Spleen (tissue), 11 donors: ENCODE measurements around the gene FSCN2. TPM values are rescaled to one million over a fixed set of nuclear protein-coding genes. Genes with fewer than 3 reads are reported as not detected.

Experiments used
- DNase-seq: peaks from one replicate; pipeline ENCODE4 v3.0.0-alpha.2; 2020
- H3K27ac ChIP-seq, 8 donors: fragments of 200-600 bp; sonication (generic) in 7 of 8; 1 replicate in 4 of 8; 2 replicates in 4 of 8; pipeline versions ENCODE4 v1.5.0 to v1.8.0; 2016 to 2021; ENCODE audit warnings: inconsistent platforms in 4 of 8, mild to moderate bottlenecking in 4 of 8, moderate library complexity in 1 of 8
- H3K27me3 ChIP-seq, 7 donors: fragments of 200-600 bp; sonication (generic) in 6 of 7; replicated peaks in 1 of 7; 1 replicate in 4 of 7; 2 replicates in 3 of 7; pipeline versions ENCODE4 v1.5.0 to v1.8.0; 2016 to 2021; ENCODE audit warnings: inconsistent platforms in 3 of 7, mild to moderate bottlenecking in 1 of 7
- H3K36me3 ChIP-seq, 6 donors: fragments of 200-600 bp; sonication (generic) in 5 of 6; 1 replicate in 4 of 6; 2 replicates in 2 of 6; pipeline versions ENCODE4 v1.5.0 to v1.8.0; 2016 to 2021; ENCODE audit warnings: inconsistent platforms in 2 of 6
- H3K4me1 ChIP-seq, 6 donors: fragments of 200-600 bp; sonication (generic) in 5 of 6; 1 replicate in 3 of 6; 2 replicates in 3 of 6; pipeline versions ENCODE4 v1.5.0 to v1.8.0; 2016 to 2021; ENCODE audit warnings: inconsistent platforms in 3 of 6
- H3K4me3 ChIP-seq, 8 donors: fragments of 200-600 bp; sonication (generic) in 7 of 8; 1 replicate in 4 of 8; 2 replicates in 4 of 8; pipeline versions ENCODE4 v1.5.0 to v1.8.0; 2016 to 2021; ENCODE audit warnings: inconsistent platforms in 4 of 8, mild to moderate bottlenecking in 4 of 8, moderate library complexity in 2 of 8
- H3K9me3 ChIP-seq, 8 donors: fragments of 200-600 bp; sonication (generic) in 7 of 8; 1 replicate in 4 of 8; 2 replicates in 4 of 8; pipeline versions ENCODE4 v1.5.0 to v1.8.0; 2016 to 2021; ENCODE audit warnings: inconsistent platforms in 4 of 8
- CTCF ChIP-seq, 11 experiments: fragments of 200-600 bp in 7 of 11; fragments of 450-650 bp in 4 of 11; sonication (generic) in 4 of 11; IDR thresholded peaks in 8 of 11; conservative IDR thresholded peaks in 3 of 11; 1 replicate in 7 of 11; 2 replicates in 4 of 11; pipeline versions ENCODE4 v1.4.0 to v1.8.0; 2016 to 2021; ENCODE audit warnings: antibody characterized with exemption in 11 of 11, inconsistent platforms in 4 of 11, mild to moderate bottlenecking in 1 of 11
- POLR2A ChIP-seq, 3 donors: fragments of 450-650 bp; IDR thresholded peaks; one replicate each; pipeline ENCODE4 v1.5.1; 2017; ENCODE audit warnings: antibody characterized with exemption in 3 of 3, mild to moderate bottlenecking in 1 of 3
- POLR2AphosphoS5 ChIP-seq, 3 donors: sonication (generic); formaldehyde crosslinking; IDR thresholded peaks; one replicate each; pipeline ENCODE4 v1.5.1; 2017; ENCODE audit warnings: antibody characterized with exemption in 3 of 3
- WGBS, 5 donors: extraction: QIAGEN DNeasy Blood & Tissue Kit in 3 of 5; methylation state at CpG; one replicate each; pipeline versions ENCODE4 v1.1.5 to v1.1.7; 2013 to 2018; 5-methylcytosine and 5-hydroxymethylcytosine counted together
- intact Hi-C: fragments of 100-400 bp; cut with DNase I; formaldehyde crosslinking; loops from one replicate; pipeline ENCODE4 v1.15.0; 2023; ENCODE audit warnings: low total_unique reads
- polyA plus RNA-seq, 3 donors: library from polyadenylated mRNA; stranded (reverse); fragments of 200-250 nt; gene quantifications; one replicate each; pipeline ENCODE4 v1.2.1, GENCODE V29; 2013
- total RNA-seq, 7 donors: library from RNA; depleted of rRNA in 3 of 7; stranded (reverse); fragments of >200 nt in 3 of 7; fragmentation: NEBNext Ultra II Directional in 4 of 7; extraction: Animal tissue kit (Norgen Biotek cat#: 25700) in 4 of 7; gene quantifications; one replicate each; pipeline versions ENCODE4 v1.1.0 to v1.2.1, GENCODE V29; 2016 to 2021
- donor health status: healthy with polysubstance abuse.
- donor health status: DM: no; HTN: no; CAD: no; lungs with moderate emphysema.
- donor health status: DM: no; HTN: no; CAD: no.
- donor health status: Bipolar disorder and iron deficiency.
- donor health status: healthy.
- donor health status: DM: no; HTN: no; CAD: no.
- donor health status: DM: yes; HTN: yes; CAD: no.

FSCN2 gene
- total and polyA plus RNA-seq, 10 donors: 0.41 to 4.0 (median 2.4) TPM

GRCh38 chr17:81535480-81536298 lies 7.5 kb downstream of the FSCN2 start:
- peaks cover 0 to 47% (median 25%) of the 10 kb centered on the region in 7 donors for H3K27me3 ChIP-seq
- no peaks in the 10 kb centered on the region for H3K9me3 ChIP-seq
- 69 to 82% (median 75%) methylated on average over 13 of the region's 13 CpGs for WGBS, 5 donors
- H3K4me3 ChIP-seq: no peak overlapping the region
- no peak for TF ChIP-seq POLR2A (IDR thresholded peaks at IDR 0.05)
- no peak for TF ChIP-seq CTCF (IDR thresholded peaks at IDR 0.05 in 8 of 11, conservative IDR thresholded peaks at IDR 0.05 in 3 of 11)
- peak in 1 of 3 donors; percentile 23 for TF ChIP-seq POLR2AphosphoS5 (IDR thresholded peaks at IDR 0.05)
- peaks cover 0 to 30% (median 26%) of the 10 kb centered on the region in 6 donors for H3K36me3 ChIP-seq
- H3K4me1 ChIP-seq: peaks cover 9 to 36% (median 22%) of the 10 kb centered on the region in 6 donors
- intact Hi-C loops: no loop called here
- no peak for DNase-seq
- no peak overlapping the region for H3K27ac ChIP-seq

- no peaks in the 10 kb centered on the region for H3K9me3 ChIP-seq
Observed at GRCh38 chr17:81536299-81537290, 8.4 kb downstream of the FSCN2 start.

GRCh38 chr17:81537343-81537855 lies 9.2 kb downstream of the FSCN2 start:
- no peak overlapping the region for H3K27ac ChIP-seq
- peak; percentile 87 for DNase-seq
- H3K4me1 ChIP-seq: peaks cover 9 to 36% (median 22%) of the 10 kb centered on the region in 6 donors
- 9 to 17% (median 14%) methylated on average over 10 to 17 of the region's 17 CpGs for WGBS, 5 donors
- H3K9me3 ChIP-seq: no peaks in the 10 kb centered on the region
- peak overlapping the region in 1 of 8 donors; percentile 25 for H3K4me3 ChIP-seq
- H3K27me3 ChIP-seq: peaks cover 0 to 47% (median 25%) of the 10 kb centered on the region in 7 donors
- TF ChIP-seq POLR2A (IDR thresholded peaks at IDR 0.05): no peak
- peak; percentile 28 to 67 (median 48) for TF ChIP-seq POLR2AphosphoS5 (IDR thresholded peaks at IDR 0.05)
- peak; percentile 13 to 81 (median 70) for TF ChIP-seq CTCF (IDR thresholded peaks at IDR 0.05 in 8 of 11, conservative IDR thresholded peaks at IDR 0.05 in 3 of 11)
- intact Hi-C loops: no loop called here
- peaks cover 0 to 44% (median 40%) of the 10 kb centered on the region in 6 donors for H3K36me3 ChIP-seq

More at GRCh38 chr17:81536299-81537290, 8.4 kb downstream of the FSCN2 start:
- H3K36me3 ChIP-seq: peaks cover 0 to 39% (median 36%) of the 10 kb centered on the region in 6 donors
- TF ChIP-seq POLR2A (IDR thresholded peaks at IDR 0.05) (no peak), POLR2AphosphoS5 (IDR thresholded peaks at IDR 0.05) (peak in 2 of 3 donors; percentile 29 to 65)
- H3K4me1 ChIP-seq: peaks cover 9 to 36% (median 22%) of the 10 kb centered on the region in 6 donors
- H3K4me3 ChIP-seq: peak overlapping the region in 1 of 8 donors; percentile 12
- no peak overlapping the region for H3K27ac ChIP-seq
- no peak for DNase-seq
- intact Hi-C loops: no loop called here
- H3K27me3 ChIP-seq: peaks cover 0 to 47% (median 25%) of the 10 kb centered on the region in 7 donors
- 9 to 11% (median 9%) methylated on average over 48 to 89 of the region's 89 CpGs for WGBS, 5 donors

GRCh38 chr17:81537856-81538555 lies 9.8 kb downstream of the FSCN2 start:
- DNase-seq: no peak
- WGBS, 5 donors: 57 to 77% (median 76%) methylated on average over 21 to 26 of the region's 26 CpGs
- Histone ChIP-seq H3K9me3 (no peaks in the 10 kb centered on the region), H3K4me1 (peaks cover 9 to 36% (median 22%) of the 10 kb centered on the region in 6 donors), H3K27me3 (peaks cover 0 to 45% (median 25%) of the 10 kb centered on the region in 7 donors), H3K27ac (no peak overlapping the region), H3K36me3 (peaks cover 0 to 50% (median 46%) of the 10 kb centered on the region in 6 donors), H3K4me3 (no peak overlapping the region)
- intact Hi-C loops: no loop called here
- TF ChIP-seq CTCF (IDR thresholded peaks at IDR 0.05 in 8 of 11, conservative IDR thresholded peaks at IDR 0.05 in 3 of 11) (peak in 5 of 11 experiments; percentile 11 to 29 (median 20)), POLR2A (IDR thresholded peaks at IDR 0.05) (no peak), POLR2AphosphoS5 (IDR thresholded peaks at IDR 0.05) (peak in 2 of 3 donors; percentile 3 to 43)
